ENCODE results near the gene CHURC1.

DNA sequence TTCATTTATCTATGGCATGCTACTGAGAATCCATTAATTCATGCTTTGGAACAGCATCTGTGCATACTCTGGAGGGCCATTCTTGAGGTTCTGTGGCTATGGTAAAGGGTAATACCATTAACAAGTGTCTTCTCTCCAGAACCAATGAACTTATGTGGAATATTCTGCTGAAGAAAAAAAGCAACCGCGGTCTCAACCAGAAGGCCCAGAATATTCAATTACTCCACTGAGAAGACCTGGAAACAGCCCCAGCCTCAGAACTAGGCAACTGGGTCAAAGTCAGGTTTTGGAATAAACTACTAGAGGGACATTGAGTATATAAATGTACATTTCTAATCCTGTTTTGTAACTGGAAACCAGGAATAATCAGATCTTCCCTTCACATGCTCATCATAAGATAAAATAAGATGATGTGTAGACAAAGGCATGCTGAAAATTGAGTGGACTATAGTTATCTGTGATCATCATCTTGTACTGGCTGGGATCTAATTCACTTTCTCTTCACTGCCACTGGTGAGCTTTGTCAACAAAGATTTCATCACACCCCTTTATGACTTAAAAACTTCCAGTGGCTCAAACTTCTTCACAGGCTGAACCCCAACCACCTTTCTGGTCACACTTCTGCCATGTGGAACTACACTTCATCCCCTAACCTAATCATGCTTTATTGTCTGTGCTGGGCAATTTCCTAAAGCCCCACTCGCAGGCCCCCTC is 40.6 kb upstream of the CHURC1 start:
- TF ChIP-seq POLR2A (IDR thresholded peaks at IDR 0.05; ENCODE audit: low read depth) = no peak
- TF ChIP-seq, protein P1, sequence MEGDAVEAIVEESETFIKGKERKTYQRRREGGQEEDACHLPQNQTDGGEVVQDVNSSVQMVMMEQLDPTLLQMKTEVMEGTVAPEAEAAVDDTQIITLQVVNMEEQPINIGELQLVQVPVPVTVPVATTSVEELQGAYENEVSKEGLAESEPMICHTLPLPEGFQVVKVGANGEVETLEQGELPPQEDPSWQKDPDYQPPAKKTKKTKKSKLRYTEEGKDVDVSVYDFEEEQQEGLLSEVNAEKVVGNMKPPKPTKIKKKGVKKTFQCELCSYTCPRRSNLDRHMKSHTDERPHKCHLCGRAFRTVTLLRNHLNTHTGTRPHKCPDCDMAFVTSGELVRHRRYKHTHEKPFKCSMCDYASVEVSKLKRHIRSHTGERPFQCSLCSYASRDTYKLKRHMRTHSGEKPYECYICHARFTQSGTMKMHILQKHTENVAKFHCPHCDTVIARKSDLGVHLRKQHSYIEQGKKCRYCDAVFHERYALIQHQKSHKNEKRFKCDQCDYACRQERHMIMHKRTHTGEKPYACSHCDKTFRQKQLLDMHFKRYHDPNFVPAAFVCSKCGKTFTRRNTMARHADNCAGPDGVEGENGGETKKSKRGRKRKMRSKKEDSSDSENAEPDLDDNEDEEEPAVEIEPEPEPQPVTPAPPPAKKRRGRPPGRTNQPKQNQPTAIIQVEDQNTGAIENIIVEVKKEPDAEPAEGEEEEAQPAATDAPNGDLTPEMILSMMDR (IDR thresholded peaks at IDR 0.05) = no peak

Measured in esophagus muscularis mucosa (tissue), 3 donors.